Ureter (tissue), 1 donor: ENCODE measurements around the gene TRAF6. TPM values are rescaled to one million over a fixed set of nuclear protein-coding genes. Genes with fewer than 3 reads are reported as not detected.

Experiments
- total RNA-seq: library from RNA; stranded (reverse); gene quantifications from one replicate; pipeline ENCODE4 v1.2.4, GENCODE V29; 2023
- donor health status: DM: yes; HTN: yes; CAD: no.

TRAF6 gene
- total RNA-seq, 1 donor from 2014 or later: 16.9 TPM

Other genes starting within 250 kb of the TRAF6 start
- 55.9 TPM for gene COMMD9, start 220.8 kb downstream of the TRAF6 start, total RNA-seq
- gene PRR5L, start 214.0 kb downstream of the TRAF6 start, total RNA-seq: 32.9 TPM
- gene RAG1, start 57.7 kb upstream of the TRAF6 start, total RNA-seq: 1.1 TPM
- 11.6 TPM for gene IFTAP, start 84.2 kb upstream of the TRAF6 start, total RNA-seq
- not detected for gene RAG2, start 88.0 kb upstream of the TRAF6 start, total RNA-seq